ENCODE data around the gene COL15A1. TPM values are rescaled to one million over a fixed set of nuclear protein-coding genes. Genes with fewer than 3 reads are reported as not detected.

COL15A1 gene
- total RNA-seq, 1 donor from 2014 or later: 0.05 TPM

DNA sequence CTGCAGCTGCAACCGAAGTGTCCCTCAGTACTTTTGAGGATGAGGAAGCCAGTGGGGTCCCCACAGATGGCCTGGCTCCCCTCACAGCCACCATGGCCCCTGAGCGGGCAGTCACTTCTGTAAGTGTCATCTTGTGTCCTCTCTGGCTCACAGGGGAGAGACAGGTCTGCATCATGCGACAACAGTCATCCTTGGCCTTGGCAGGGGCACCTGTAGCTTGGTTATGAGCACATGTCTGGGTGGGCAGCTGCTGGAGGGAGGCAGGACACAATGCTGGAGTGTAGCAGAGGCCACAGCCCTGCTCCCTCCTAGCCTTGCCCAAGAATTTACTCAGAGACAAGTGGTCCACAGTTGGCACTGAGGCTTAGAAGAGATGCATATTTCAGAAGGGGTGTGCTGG is 71.7 kb downstream of the COL15A1 start:
- no peak for DNase-seq (ENCODE audit: low read depth)

DNA sequence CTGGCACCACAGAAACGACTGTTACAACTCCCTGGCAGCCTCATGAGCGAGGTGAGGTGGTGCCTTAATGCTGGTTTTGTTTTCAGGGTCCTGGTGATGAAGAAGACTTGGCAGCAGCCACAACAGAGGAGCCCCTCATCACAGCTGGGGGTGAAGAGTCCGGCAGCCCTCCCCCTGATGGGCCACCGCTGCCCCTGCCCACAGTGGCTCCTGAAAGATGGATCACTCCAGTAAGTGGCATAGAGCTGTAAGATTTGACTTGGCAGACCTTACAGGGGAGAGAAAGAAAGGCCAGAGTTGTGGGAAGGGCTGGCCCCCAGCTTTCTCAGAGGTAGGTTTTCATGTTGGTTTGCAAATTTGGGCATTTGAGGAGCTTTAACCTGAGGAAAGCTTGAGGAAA is 72.2 kb downstream of the COL15A1 start:
- no peak for DNase-seq (ENCODE audit: low read depth)

DNA sequence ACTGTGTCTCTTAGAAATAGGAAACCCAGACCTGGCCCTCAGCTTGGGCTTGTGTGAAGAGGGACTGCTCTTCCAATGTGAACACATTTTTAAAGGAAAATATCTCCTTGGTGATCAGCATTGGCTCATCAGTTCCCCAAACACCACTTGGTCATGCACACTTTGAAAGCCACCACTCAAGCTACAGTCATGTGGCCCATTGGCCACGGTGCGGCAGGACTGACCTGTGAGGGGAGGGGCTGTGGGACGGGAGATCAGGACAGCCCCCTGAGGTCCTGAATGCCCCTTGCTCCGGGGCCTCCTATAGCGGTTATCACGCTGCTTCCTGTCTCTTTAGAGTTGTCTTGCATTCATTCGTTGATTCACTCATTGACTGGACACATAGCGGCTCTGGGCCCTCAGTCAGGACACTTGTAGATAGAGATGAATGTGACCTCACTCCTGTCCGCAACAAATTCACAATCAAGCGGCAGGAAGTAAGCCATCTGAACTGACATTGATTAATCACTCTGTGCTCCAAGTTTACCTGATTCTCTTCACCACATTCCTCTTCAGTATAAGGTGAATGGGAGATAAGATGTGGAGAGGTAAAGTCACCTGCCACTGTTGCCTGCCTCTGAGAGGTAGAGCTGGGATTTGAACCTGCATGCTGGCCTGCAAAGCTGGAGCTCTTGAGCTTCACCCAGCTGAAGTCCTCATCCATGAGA is 73.1 kb downstream of the COL15A1 start:
- DNase-seq (ENCODE audit: low read depth): no peak

DNA sequence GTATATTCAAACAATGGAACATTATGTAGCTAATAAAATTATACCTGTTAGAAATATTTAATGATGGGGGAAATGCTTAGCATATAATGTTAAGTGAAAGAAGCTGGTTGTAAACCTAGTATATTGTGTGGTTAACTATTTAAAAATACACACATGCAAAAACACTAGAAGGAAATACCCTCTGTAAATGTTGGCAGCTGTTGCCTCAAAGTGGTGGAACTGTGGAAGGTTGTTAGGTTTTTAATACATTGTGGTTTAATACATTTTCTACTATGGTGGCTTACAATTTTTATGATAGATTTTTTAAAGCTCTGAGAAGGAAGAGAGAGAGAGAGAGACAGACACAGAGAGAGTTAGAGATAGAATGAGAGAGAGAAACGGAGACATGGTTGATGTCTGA is 74.9 kb downstream of the COL15A1 start:
- no peak for DNase-seq (ENCODE audit: low read depth)

DNA sequence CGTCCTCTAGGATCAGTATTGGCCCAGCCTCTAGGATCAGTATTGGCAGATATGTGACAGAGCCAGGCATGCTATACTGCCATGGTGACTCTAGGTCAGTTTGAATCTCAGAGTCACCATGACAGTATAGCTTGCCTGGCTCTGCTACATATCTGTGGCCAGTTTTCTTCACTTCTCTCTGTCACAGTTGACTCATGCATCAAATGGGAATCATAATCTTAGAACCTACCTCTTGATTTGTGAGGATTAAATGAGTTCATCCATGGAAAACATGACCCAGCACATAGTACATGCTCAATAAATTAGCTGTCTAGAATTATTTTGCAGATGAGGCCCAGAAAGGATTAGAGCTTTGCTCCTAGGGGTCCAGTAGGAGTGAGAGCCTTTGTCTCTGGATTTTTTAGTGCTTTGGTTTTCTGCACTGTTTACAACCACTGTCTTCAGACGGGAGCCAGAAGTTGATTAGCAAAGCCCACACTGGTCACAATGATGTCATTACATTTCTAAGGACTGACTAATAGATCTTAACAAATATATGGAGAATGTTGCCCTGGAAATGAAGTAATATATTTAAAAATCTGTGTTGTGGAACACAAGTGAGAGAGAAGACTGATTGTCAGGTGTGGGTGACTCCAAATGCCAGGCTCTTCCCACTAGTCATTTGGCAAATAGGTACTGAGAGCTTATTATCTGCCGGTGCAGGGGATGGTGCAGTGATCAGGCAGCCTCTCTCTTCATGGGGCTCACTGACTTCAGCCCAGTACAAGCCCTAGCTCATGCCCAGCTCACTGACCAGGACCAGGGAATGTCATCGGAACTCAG is 76.0 kb downstream of the COL15A1 start:
- DNase-seq (ENCODE audit: low read depth): peak; percentile 97

DNA sequence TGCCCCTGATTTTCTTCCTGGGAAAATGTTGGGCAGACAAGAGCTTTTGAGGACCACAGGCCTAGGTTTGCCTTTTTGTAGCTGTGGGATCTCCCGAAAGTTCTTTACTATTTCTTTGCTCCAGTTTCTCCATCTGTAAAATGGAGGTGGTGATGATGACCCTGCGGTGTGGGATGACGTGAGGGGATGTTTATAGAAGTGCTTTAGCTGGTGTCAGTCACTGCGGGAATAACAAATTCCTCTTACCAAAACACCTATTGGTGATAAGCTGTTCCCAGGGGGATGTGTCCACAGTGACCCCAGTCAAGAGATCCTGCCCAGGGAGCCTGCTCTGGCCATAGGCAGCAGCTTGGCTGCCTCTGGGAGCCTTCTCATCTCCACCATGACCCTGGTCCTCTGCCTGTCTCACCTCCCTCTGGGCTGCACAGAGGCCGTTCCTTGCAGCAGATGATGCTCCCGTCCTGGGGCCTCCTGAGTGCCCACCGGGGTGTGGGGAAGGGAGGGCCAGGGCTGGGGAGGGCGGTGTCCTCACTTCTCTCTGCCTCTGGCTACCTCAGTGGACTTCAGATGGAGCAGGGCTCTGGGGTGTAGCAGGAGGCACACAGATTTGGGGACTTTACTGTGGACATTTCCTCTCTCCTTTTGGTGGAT is 77.2 kb downstream of the COL15A1 start:
- no peak for DNase-seq (ENCODE audit: low read depth)

DNA sequence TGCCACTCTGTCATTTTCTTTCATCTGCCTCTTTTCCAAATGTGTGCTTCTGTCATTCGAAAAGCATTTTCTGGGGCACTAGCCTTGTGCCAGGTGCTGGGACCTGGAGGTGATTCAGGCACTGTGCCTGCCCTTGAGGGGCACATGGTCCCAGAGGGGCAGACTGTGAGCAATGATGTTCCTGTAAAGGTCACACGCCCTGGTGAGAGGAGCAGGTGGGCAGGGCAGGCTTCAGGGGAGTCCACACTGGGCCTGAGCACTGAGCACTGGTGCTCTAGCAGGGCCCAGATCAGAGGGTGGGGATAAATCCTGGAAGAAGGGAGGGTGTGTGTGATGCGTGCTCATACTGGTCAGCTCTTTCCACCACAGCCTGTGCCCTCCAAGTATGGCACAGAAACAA is 77.8 kb downstream of the COL15A1 start:
- no peak for DNase-seq (ENCODE audit: low read depth)

DNA sequence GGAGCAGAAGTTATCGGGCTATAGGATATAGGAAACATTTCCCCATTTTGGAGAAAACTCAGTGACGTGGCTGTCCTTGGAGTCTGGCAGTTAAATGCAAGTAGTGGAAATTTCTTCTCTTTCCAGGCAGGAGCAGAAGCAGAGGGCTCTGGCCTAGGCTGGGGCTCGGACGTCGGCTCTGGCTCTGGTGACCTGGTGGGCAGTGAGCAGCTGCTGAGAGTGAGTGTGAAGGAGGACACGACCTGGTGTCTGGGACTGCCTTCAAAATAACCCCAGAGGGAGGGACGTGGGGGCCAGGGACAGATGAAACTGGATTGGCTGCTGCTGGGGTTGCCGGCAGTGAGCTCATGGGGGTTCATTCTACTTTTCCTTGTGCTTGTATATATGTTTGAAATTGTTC is 79.5 kb downstream of the COL15A1 start:
- no peak for DNase-seq (ENCODE audit: low read depth)

DNA sequence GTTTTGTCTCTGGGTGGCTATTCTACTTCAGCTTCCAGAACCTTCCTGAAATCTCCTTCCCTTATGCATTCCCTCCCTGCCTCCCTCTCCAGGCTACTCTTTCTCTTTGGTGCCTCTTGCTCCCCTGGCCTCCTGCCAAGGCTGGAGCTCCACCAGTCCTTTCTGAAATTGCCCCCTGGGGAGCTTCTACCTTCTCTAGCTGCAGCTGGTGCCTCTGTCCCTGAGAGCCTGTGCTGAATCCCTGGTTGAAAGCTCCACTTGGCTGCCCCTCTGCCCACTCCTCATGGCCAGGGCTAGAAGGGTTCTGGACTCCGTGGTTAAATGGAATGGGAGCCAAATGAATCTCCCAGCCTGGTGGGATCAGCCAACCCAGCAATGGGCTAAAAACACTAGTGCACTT is 80.1 kb downstream of the COL15A1 start:
- DNase-seq (ENCODE audit: low read depth): peak; percentile 70

DNA sequence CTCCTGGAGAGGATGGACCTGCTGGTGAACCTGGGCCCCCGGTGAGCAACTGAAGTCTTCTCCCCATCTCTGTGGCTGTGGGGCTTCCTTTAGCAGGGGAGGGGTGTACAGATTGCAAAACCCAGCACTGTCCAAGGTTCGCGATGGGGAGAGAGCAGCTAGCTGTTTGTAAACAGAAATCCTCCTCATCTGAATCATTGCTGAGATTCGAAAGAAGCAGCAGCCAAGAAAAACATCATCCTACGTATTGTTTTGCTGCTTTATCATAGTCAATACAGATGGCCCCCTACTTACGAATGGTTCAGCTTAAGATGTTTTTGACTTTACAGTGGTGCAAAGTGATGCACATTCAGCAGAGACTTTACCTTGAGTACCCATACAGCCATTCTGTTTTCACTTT is 81.3 kb downstream of the COL15A1 start:
- DNase-seq (ENCODE audit: low read depth): no peak

DNA sequence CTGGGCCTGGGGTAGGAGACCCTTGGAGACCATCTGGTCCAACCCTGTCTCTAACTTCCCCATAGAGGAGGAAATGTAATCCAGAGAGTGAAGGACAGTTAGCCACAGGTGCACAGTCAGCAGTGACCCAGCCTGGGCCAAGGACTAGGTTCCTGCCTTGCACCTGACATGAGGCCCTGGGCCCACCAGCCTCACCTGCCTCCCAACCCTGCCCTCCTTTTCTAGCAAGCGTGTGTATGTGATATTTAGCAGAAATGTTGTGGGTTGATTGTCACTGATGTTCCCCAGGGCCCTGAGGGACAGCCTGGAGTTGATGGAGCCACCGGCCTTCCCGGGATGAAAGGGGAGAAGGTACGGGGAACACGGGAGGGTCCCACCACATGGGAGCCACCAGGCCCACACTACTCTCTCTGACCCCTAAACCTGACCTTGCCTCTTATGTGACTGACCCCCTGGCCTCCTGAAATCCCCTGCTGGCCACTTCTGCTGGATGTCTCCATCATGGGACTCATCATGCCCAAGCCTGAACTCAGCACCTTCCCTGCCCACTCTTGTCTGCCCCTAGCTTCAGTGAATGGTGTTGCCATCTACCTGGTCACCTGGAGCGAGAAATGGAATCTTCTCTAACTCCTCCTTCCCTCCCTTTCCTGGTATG is 82.0 kb downstream of the COL15A1 start:
- no peak for DNase-seq (ENCODE audit: low read depth)

DNA sequence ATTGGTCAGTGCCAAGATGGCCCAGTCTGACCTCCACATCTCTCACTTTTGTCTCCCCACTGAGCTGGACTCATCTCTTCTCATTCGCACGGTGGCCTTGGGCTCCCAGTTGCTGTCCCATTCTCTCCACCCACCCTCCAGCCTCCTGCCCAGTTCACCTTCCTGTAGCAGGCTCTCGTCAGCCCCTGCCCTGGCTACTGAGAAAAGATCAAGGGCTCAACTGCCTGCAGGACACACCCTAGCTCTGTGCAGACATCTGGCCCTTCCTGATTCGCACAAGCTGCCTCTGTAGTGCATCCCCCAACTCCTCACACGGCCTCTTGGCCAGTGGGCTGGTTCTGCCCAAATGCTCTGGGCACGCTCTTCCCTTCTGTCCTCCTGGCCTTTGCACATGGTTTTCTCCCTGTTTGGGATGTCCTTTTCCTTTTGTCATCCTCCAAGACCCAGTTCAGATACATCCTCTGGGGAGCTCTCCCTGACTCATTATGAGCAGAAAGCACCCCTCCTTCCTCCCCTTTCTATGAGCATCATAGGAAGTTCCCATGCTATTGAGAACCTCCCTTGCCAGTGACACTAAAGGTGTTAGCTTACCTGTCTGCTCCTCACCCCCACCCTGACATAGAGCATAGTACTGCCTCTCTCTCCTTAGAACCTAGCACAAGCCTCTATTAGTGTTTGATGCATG is 82.7 kb downstream of the COL15A1 start:
- DNase-seq (ENCODE audit: low read depth): no peak

DNA sequence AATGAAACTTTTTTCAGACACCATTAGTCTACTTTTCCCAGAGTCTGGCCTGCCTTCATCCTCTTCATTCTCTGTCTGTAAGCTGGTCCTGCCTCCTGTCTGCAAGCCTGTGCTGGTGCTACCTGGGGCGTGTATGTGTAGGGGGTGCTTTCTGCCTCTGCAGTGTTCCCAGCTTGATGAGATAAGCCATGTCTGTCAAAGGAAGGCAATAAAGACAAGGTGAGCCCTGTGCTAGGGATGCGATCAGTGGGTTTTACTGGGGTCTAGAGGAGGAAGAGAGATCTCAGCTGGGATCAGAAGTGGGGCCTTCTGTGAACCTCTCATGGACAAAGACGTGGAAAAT is 83.2 kb downstream of the COL15A1 start:
- DNase-seq (ENCODE audit: low read depth): no peak

DNA sequence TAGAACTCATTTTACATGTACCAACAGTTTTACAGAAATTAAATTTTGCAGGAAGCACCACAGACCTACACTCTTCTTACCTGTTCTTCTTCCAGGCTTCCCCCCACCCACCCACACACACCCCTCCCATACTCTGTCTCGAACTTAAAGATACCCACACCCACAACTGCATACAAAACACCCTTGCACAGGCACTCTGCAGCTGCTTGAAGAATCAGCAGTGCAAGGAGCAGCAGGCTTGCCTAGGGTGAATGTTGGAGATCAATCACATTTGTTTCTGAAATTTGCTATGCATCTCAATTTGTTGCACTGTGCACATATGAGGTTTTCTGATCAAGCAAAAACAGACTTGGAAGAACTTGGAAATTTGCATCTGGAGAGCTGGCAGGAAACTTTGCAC is 83.7 kb downstream of the COL15A1 start:
- DNase-seq (ENCODE audit: low read depth): no peak

DNA sequence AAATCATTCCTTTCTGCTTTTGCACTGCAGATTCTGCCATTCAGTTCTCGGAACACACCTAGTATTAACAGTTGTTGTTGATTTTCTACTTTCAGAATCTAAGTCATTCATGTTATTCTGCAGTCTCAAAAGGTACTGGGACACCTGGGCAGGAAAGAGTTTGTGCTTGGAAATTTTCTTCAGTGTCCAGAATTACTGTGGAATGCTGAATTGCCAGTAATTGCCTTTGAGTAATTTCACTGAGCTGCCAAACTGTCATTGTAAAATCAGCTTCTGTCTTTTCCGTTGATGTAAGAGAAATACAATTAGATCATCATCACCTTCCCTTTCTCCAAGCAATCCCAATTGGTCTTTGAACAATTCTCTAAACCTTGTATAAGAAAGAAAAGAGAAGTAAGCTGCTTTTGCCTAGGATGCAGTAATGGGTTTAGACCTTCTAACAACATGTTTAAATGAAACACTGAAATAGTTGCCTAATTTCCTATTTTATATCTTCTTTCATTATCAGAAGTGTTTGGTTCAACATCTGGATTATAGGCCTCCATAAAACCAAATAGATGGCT is 85.5 kb downstream of the COL15A1 start:
- no peak for DNase-seq (ENCODE audit: low read depth)

DNA sequence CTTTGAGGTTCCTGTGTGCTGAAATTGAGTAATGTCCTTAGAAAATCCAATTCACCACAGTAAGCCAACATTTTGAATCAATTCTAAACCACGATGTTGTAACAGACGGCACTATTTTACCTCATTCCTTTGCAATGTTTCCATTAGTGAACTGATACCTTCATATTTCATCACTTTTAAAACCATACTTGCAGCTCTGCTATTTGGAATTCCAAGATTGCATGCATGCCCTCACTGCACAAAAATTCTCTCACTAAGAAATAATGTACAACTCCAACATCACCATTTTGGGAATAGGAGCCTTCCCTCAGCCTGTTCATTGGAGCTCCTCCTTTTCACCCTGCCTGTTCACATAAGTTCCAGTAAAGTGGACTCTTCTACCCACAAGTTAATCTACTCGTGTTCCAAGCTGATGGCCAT is 86.4 kb downstream of the COL15A1 start:
- peak; percentile 90 for DNase-seq (ENCODE audit: low read depth)

DNA sequence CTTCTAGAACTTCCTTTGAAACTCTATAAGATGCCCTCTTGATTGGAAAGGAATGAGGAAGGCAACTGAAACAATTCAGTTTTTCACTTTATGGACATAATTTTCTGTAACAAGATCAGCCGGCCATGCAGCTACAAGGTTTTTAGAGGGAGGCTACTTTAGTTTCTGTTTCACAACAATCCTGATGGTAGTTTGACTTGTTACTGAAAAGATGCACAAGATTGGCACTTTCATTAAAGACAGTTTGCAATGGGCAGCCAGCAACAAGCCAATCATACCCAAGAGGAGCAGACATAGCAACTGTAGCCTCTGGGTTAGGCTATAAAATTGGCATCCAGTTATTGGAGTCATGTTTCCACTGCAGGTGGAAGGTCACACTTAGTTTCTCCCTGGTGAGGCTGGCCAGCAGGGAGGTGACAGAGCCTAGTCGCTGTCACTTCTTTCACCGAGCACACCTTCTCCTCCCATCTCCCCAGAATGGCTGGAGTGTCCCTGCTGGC is 87.0 kb downstream of the COL15A1 start:
- no peak for DNase-seq (ENCODE audit: low read depth)

DNA sequence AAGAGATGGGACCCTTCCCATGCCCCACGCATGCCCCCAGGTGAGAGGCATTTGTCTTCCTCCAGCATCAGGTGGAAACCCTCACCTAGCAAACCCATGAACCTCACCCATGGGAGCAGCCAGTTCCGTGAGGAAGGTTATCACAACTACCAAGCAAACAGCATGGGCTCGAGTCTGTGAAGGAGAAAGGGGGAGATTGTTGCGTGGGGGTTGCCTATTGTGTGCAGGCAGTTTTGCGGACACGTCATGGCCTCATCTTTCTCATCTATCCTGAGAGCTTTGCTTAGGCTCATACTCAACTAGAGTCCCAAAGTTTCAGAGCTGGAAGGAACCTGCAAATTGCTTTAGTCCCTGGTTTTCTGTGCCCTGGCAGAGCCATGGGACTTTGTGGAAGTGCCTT is 87.6 kb downstream of the COL15A1 start:
- DNase-seq (ENCODE audit: low read depth): no peak

DNA sequence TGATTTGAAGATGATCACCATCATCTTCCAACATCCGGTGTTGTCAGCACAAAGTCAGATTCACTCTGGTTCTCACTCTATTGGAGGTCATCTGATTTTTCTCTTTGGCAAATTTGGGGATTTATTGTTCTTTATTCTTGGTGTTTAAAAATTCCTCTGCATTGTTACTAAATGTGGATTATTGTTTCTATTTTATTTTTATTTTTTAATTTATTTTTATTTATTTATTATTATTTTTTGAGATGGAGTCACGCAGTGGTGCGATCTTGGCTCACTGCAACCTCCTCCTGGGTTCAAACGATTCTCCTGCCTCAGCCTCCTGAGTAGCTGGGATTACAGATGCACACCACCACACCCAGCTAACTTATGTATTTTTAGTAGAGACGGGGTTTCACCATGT is 88.3 kb downstream of the COL15A1 start:
- no peak for DNase-seq (ENCODE audit: low read depth)

DNA sequence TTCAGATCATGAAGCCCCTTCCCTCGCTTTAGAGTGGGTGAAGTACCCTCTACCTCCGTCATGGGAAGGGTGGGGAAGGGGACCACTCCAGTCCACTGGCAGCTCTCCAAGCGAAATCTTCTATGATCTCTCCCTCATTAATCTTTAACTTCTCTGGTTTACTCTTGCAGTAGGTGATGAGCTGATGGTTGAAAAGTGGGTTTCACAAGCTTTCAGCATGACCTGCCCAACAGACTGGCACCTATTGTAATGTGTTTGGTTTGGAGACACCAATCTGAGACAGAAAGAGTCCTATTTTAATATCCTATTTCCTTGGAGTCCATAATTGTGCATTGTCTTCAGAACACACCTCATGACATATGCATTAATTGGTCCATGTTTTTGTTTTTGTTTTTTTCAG is 90.4 kb downstream of the COL15A1 start:
- DNase-seq (ENCODE audit: low read depth): peak; percentile 41

DNA sequence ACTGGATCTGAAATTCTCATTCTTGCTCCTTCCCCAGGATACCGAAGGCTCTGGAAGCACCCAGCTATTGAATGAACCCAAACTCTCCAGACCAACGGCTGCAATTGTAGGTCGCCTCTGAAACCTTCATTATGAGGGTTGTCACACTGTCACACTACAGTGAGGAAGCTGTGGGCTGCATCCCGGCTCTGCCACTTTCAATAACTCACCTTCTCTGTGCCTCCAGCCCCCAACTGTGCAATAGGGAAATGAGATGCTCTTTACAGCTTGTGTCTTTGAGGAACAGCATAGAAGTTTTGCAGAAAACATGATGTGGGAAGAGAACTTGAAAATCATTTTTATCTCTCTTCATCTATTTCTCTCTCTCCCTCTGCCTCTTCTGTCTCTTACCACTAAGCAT is 91.6 kb downstream of the COL15A1 start:
- no peak for DNase-seq (ENCODE audit: low read depth)
